Stimulated activated CD8-positive, alpha-beta memory T cell treated with anti-CD3 and anti-CD28 coated beads, Interleukin-12 subunit alpha, Interleukin-12 subunit beta, amount 100 ng/mL, for 4 hours (primary cell): ENCODE measurements around the gene CEACAM18.
"Not testable (repeated sequence)": the region's sequence is repeated elsewhere in the genome, so short reads cannot be mapped to it uniquely, and the experiment has no call there.

Experiments
- DNase-seq: peaks from one replicate; pipeline ENCODE4 v3.0.0-alpha.2; 2020; ENCODE audit warnings: low read depth

The CEACAM18 gene

DNA sequence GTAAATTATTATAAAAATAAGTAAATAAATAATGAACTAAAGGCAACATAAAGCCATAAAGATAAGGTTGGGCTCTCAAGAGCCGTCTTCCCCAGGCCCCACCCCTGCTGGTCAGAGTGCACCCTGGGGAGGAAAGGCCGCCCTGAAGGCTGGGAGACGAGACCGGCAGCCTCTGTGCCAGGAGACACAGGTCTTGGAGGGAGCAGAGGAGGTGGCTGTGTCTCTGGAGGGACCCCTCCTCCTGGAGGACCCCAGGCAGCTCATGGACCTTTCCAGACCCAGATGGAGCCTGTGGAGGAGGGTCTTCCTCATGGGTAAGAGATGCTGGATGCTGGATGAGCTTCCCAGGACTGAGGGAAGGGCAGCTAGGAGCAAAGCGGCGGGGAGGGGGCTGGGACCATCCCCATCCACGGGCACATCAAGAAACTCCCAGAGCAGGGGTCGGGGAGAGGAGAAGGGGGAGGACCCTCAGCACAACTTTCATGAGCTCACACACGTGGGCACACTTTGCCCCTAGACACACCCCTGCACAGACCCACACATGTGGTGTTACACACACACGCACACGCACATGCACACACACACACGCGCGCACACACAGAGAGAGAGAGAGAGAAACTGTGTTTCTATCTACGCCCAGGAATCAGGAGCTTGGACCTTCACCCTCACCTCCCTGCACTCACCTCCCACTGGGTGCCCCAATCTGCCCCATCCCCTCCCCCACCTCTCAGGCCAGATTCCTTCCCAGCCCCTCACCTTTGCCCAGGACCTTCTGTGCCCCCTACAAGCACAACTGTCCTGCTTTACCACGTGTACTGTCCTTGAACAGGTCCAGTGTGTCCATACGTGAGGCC, at the start of gene CEACAM18:
Gene CEACAM18 (plus strand): TSS at position 159 of the 854 bp plus-strand sequence.
- no peak for DNase-seq

DNA sequence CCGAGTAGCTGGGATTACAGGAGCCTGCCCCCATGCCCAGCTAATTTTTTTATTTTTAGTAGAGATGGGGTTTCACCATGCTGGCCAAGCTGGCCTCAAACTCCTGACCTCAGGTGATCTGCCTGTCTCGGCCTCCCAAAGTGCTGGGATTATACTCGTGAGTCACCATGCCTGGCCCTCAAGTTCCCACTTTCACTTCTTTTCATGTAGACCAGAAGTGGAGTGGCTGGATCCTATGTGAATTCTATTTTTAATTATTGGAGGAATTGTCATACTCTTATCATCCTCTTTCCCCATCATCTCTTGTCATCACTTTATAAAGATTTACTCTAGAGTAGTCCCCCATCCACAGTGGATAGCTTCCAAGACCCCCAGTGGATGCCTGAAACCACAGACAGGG, 48.1 kb upstream of the CEACAM18 start:
- DNase-seq = no peak

DNA sequence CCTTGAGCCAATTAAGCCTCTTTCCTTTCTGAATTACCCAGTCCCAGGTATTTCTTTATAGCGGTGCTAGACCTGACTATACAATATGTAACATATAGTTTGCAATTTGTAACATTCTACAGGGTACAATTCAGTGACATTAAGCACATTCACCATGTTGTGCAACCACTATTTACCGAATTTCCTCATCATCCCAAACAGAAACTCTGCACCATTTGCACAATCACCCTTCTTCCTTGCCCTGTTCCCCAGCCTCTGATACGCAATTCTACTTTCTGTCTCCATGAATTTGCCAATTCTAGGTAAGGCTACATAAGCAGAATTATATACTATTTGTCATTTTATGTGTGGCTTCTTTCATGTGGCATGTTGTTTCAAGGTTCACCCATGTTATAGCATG, 47.2 kb upstream of the CEACAM18 start:
- DNase-seq = no peak

DNA sequence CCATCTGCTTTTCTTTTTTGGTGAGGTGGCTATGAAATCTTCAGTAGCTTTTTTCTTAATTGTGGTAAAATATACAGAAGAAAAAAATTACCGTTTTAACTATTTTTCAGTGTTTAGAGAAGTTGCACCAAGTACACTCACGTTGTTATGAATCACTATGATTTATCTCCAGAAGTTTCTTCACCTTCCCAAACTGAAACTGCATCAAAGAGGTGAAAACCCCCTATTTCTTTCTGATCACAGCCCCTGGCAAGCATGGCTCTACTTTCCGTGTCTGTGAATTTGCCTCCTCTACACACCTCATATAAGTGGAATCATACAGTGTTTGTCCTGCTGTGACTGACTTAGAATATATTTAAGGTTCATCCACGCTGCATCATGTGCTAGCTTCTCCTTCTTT, 45.3 kb upstream of the CEACAM18 start:
- DNase-seq = no peak

DNA sequence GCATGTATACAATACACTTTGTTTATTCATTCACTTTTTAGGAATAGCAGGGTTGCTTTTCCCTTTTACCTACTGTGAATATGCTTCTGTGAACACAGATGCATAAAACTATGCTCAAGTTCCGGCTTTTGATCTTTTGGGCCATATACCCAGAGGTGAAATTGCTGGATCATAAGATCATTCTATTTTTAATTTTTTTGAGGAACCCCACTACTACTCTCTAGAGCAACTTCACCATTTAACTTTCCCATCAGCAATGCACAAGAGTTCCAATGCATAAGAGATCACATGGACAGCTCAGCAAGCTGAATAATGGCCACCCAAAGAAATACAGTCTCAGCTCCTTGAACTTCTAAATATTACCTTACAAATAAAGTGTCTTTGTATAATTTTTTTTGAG, 43.9 kb upstream of the CEACAM18 start:
- no peak for DNase-seq

DNA sequence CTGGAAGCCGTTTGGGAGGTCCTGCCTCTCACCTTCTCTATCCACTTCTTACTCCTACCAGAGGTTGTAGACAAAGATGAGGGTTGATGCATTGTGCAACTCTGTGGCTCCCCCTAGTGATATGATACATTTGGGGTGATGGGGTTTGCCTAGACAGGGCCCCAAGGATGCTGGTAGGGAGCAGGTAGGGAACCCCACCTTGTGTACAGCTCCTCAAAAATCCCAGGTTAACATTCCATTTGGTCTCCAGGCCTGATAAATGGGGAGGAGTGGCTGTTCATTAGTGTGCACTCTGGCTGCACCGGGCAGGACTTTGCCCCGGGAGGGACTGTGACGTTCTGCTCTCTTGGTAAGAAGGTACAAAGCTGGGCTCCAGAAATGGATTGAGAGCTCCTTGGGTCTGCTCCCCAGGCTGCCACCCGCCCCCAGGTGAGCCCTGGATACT, 39.3 kb upstream of the CEACAM18 start:
- DNase-seq = no peak

DNA sequence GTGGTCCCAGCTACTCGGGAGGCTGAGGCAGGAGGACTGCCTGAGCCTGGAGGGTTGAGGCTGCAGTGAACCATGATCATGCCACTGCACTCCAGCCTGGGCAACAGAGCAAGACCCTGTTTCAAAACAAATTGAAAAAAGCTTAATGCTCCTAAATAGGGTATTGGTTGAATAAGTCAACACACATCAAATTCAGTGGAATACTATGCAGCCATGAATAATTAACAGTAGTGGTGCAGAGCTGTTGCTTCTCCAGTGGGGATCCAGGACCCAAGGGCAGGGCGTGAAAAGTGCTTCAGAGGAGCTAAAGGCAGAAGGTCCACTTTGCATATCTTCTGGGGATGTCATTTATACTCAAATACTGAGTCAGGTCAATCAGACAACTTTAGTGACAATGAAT, 38.3 kb upstream of the CEACAM18 start:
- DNase-seq = no peak

DNA sequence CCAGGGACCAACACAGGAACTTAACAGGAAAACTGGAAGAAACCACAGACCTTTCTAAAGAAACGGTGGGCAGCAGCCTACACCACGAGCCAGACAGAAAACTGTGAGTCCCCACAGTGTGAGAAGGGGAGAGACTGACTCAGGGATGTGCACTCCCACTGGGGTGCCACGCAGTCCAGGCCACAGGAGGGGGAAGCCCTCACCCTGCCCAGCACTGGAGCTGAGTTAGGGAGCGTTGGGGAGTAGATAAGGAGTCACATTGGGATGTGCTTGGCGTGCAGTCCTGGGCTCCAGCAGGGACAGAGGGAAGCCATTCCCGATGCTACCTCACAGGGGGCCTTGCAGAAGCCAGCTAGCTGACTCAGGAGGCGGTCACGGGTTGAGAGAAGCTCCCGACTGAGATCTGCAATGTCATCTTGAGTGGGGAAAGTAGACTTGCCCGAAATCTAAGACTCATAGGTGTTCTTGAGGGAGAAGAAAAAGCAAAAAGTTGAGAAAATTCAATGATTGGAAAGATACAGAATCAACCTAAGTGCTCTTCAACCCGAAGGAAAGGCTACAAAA, 37.4 kb upstream of the CEACAM18 start:
- peak; percentile 53 for DNase-seq

DNA sequence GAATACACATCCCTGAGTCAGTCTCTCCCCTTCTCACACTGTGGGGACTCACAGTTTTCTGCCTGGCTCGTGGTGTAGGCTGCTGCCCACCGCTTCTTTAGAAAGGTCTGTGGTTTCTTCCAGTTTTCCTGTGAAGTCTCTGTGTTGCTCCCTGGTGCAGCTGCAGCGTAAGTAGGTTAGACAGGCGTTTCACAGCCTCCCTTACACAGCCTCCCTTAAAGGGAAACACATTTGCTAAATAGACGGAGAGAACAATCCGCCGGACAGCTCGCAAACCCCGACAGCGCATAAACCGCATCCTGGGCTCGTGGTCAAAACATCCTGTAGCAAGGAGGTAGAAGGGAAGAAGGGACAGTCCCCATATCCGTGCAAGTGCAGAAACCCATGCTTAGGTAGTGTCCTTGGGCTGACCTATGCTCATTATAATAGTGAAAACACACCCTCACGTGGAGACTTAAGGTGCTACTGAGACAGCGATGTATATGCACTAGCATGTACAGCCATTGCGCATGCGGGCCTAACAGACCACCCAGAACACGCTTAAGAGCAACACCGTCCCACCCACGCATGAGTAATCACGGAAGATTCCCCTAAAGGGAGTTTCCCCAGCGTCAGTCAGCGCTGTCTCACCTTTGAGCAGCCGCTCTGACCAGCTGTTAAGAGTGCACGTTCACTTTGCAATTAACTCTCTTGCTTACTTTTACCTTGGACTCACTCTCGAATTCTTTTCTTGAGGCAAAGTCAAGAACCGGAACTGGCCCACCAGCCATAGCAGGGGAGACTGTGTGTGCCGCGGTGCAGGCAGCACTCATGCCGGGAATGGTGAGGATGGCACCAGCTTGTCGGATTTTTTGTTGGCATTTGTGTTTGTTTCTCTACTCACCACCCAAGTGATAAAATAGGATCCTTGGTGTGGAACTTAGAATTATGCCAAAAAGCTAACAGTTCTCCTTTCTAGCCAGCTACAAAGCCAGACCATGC, 36.6 kb upstream of the CEACAM18 start:
- DNase-seq = peak; percentile 77

DNA sequence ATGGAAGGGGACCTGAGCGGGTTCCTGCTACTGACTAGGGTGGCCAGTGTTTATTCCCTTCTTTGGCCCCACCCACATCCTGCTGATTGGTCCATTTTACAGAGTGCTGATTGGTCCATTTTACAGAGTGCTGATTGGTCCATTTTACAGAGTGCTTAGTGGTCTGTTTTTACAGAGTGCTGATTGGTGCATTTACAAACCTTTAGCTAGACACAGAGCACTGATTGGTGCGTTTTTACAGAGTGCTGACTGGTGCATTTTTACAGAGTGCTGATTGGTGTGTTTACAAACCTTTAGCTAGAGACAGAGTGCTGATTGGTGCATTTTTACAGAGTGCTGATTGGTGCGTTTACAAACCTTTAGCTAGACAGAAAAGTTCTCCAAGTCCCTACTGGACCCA, 30.8 kb upstream of the CEACAM18 start:
- not testable (repeated sequence) for DNase-seq

DNA sequence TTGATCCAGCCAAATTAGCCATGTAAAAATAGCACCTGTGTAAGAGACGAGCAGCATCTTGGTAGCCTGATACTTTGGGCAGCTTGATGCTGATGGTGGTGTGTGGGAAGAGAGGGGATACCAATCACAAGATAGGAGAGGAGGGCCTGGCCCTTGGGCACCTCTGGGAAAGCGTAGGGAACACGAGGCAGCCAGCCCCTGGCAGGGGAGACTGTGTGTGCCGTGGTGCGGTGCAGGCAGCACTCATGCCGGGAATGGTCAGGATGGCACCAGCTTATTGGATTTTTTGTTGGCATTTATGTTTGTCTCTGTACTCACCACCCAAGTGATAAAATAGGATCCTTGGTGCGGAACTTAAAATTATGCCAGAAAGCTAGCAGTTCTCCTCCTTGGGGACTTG, 30.3 kb upstream of the CEACAM18 start:
- DNase-seq = no peak

DNA sequence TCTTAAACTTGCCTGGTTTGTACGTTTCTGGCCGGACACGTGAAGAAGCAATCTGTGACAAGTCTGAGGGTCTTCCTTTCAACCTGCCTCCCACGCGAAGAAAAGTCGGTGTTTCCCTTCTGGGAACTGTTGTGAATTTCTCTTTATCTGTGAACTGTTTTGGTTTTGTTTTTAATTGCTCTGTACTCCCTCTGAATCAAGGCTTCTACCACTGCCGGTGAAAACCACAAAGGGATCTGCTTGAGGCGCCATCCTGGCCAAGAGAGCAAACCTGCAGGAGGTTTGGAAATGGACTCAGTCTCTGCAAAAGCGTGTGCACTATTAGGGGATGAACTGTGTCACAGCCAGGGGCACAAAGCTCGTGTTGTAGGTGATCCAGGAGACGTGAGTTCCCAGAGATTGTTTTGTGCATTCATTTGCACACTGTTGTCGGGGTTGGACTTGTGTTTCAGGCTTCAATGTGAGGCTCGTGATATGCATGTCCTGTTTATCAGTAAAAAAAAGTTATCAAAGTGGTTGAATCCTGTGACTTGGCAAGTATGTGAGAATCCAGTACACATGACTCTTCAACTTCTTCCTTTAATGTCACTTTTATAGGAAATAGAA, 29.8 kb upstream of the CEACAM18 start:
- DNase-seq = no peak

DNA sequence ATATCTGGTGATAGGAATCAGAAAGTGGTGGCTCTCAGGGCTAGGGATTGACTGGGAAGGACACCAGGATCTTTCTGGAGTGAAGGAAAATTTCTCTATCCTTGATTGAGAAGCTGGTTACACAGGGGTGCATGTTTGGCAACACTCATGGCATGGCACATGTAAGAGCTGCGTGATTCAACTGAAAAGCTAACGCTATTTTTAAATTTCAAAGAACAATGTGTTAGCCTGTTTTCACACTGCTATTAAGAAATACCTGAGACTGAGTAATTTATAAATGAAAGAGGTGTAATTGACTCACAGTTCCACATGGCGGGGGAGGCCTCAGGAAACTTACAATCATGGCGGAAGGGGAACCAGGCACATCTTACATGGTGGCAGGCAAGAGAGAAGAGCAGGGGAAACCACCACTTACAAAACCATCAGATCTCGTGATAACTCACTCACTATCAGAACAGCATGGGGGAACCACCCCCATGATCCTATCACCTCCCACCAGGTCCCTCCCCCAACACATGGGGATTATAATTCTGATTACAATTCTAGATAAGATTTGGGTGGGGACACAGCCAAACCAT, 27.5 kb upstream of the CEACAM18 start:
- no peak for DNase-seq

DNA sequence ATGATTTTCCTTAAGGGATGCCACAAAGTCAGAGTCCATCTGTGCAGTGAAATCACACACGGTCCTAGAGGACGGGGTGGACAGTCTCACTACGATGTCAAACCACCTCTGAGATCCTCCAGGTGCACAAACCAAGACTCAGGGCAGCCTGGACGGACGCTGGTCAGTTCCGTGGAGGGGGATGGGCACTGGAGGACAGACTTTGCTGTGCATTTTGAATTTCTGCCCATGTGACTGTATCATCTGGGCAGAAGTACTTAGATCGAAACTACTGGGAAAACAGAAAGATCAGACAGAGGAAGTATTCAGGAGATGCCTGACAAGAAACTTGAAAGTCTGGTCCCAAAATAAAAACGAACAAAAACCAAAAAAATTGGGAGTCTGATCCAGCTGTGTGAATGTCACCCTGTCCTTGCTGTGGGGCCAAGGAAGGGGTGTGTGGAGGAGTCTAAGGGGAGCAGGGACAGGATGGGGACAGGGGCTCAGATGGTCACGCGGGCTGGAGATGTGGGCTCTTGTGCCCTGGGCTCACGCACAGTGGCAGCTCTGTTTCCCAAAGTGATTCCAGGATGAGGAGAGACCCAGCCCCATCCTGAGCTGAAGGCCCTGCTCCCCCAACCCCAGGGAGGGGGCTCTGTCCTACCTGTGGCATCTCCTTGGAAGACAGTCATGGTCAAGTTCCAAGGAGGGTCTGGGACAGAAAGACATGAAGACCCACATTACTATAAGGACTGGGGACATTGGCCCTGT, 21.6 kb upstream of the CEACAM18 start:
- DNase-seq = no peak

DNA sequence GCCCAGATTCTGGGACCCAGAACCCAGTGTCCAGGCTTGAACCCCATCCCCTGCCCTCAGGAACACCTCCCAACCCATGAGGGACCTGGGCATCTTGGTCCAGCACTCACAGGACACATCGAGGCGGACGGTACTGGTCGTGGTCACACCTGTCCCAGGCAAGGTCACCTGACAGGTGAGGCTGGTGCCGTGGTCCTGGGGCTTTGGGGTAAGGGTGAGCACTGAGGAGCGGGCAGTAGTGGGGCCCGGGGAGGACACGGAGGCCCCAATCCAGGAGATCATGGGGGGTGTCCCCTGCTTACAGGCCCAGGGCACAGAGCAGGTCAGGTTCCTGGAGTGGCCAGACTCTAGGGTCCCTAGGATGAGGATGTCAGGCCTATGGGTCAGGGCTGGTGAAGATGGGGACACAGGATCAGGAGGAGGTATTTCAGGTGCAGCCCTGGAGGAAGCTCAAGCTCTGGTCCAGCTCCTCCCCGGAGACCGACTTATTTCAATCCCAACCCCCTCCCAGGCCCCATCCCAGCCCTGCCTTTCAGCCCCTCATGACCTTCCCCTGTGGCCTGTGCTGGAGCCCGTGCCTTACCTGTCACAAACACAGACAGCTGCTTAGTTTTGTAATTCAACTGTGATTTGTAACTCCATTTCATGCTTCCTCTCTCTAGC, 20.9 kb upstream of the CEACAM18 start:
- DNase-seq = no peak

DNA sequence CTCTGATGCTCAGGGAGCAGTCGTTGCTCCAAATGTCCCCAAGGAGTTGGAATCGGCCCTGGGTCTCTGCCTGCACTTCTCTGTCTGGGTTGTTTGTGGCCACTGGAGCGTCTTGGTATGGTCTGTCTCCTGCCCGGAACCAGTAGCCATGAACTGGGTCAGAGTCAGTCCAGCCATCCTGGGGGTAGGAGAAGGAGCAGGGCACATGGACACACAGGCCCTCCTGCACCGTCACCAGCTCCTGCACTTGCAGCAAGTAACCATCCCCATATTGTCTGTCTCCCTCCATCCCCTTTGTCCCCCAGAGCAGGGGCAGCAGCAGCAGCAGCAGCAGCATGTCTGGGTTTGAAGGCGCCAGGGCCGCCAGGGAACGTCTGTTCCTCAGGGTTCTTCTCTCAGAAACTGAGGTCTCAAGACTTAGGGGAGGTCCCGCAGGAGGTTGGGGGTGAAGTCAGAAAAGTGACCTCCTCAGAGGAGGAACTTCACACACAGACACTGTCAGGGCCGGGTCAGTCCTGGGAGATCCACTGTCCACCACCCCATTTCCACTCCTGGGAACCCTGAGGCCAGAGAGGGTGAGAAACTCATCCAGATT, 20.2 kb upstream of the CEACAM18 start, which contains the start of gene SIGLEC8:
Gene SIGLEC8 (minus strand): TSS at position 404 of the 595 bp plus-strand sequence. CDS start 67 bp downstream, at position 337.
- DNase-seq = no peak

DNA sequence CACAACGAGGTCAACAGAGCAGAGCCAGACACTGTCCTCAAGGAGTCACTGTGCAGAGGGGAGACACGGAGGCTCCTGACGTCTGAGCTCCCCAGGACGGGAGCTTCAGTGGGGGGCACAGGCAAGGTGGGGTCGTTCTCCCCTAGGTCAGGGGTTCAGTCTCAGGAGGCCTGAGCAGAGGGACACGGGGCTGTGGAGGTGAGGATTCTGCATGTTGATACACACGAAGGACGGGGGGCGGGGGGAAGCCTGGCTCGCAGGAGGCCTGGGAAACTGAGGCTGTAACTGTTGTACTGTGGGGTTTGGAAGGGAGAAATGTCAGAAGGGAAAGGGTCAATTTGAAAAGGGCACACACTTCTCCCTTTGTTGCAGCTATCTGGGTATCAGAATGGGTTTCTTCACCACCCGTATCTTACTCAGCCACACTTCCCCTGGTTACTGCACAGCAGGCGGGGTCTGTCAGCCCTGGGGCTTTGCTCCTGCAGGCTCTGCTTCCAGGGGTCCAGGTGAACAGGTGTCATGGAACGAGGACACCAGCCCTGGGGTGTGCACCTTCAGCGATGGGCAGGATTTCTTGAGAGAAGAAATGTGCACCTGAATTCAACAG, 19.3 kb upstream of the CEACAM18 start:
- DNase-seq = no peak

DNA sequence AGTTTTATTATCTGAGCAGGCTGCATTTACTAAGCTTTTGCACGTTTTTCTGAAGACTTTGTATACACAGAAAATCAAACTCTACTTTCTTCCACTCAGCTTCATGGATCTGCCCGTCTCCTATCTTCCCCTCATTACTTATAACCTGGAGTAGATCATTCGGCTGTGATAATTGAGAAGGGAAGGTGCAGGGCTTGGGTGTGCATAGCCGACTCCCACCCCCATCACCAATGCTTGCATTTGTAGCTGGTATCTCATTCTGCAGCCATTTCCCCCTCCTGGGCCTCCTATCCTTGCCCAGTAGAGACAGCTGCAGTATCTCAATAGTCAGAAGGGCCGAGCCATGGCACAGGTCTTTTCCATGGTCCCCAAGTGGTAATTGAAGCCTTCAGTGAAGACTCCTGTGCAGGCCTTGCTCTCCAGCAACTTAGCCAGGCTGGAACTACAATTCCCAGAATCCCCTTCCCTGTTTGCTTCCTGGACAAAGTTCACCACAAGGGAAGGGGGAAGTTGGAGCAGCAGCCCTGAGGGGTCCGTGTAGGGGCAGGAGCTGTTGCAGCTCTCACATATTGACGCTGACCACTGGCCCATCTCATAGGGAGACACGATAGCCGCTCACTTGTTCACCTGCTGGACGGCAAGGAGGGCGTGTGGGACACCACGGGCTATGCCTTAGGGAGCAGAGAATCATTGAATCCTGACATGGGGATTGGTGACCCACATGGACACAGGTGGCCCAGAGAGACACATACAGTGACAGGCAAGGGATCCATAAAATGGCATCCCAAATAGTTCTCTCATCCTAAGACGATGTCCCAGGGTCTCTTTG, 18.0 kb upstream of the CEACAM18 start:
- no peak for DNase-seq
